DND-41 (cell line): ENCODE data around the gene MVK.
A peak's percentile ranks its signal among the peaks of the same experiment; 100 is the strongest.

ENCODE experiments used
- ATAC-seq: fragments of 200-7000 bp; cut with Tn5 transposase; 3 replicates; pipeline ENCODE4 v1.9.1; 2021; ENCODE audit warnings: low read depth; ENCODE audit not compliant: insufficient read depth
- DNase-seq: peaks from one replicate; pipeline ENCODE4 v3.0.0-alpha.2; 2020
- H2AFZ ChIP-seq: 2 replicates; pipeline ENCODE4 v1.6.0; 2012; ENCODE audit warnings: low read depth, low read length
- H3K27ac ChIP-seq: 2 replicates; pipeline ENCODE4 v1.5.1; 2012; ENCODE audit warnings: low read length, inconsistent platforms
- H3K27me3 ChIP-seq: fragments of 200-600 bp; sonication (generic); 2 replicates; pipeline ENCODE4 v1.6.0; 2012; ENCODE audit warnings: low read length, mild to moderate bottlenecking, inconsistent platforms; ENCODE audit not compliant: insufficient read depth, poor library complexity
- H3K36me3 ChIP-seq: 2 replicates; pipeline ENCODE4 v1.5.1; 2012; ENCODE audit warnings: low read length, inconsistent platforms; ENCODE audit not compliant: insufficient read depth
- H3K4me1 ChIP-seq: 2 replicates; pipeline ENCODE4 v1.5.1; 2012; ENCODE audit warnings: mild to moderate bottlenecking, low read length; ENCODE audit not compliant: insufficient read depth
- H3K4me2 ChIP-seq: 2 replicates; pipeline ENCODE4 v1.6.0; 2012; ENCODE audit warnings: mild to moderate bottlenecking, moderate library complexity, low read length, inconsistent platforms; ENCODE audit not compliant: insufficient read depth
- H3K4me3 ChIP-seq, 2 experiments: fragments of 200-600 bp in 1 of 2; shearing (Covaris generic) in 1 of 2; 2 replicates each; pipeline ENCODE4 v1.5.1; 2012 to 2016; ENCODE audit warnings: inconsistent platforms in 2 of 2, low read length in 2 of 2, mild to moderate bottlenecking in 2 of 2, low read depth in 1 of 2, moderate library complexity in 1 of 2
- H3K79me2 ChIP-seq: 2 replicates; pipeline ENCODE4 v1.6.0; 2012; ENCODE audit warnings: low read length, inconsistent platforms; ENCODE audit not compliant: insufficient read depth
- H3K9ac ChIP-seq: 2 replicates; pipeline ENCODE4 v1.6.0; 2012; ENCODE audit warnings: low read depth, mild to moderate bottlenecking, inconsistent platforms, low read length, moderate library complexity
- H3K9me3 ChIP-seq: 2 replicates; pipeline ENCODE4 v1.5.1; 2012; ENCODE audit warnings: low read length, moderate library complexity, mild to moderate bottlenecking, inconsistent platforms; ENCODE audit not compliant: insufficient read depth, severe bottlenecking
- H4K20me1 ChIP-seq: 2 replicates; pipeline ENCODE4 v1.6.0; 2012; ENCODE audit warnings: low read length; ENCODE audit not compliant: insufficient read depth
- CTCF ChIP-seq: IDR thresholded peaks from 2 replicates; pipeline ENCODE4 v1.5.1; 2012; ENCODE audit warnings: borderline replicate concordance, low read length, moderate library complexity, mild to moderate bottlenecking; ENCODE audit not compliant: poor library complexity, severe bottlenecking; ENCODE audit errors: extremely low read depth
- EZH2 ChIP-seq: IDR thresholded peaks from 3 replicates; pipeline ENCODE4 v1.6.1; 2012; ENCODE audit warnings: borderline replicate concordance, low read depth, mild to moderate bottlenecking, moderate library complexity, low read length, inconsistent platforms; ENCODE audit not compliant: severe bottlenecking

MVK gene

DNA sequence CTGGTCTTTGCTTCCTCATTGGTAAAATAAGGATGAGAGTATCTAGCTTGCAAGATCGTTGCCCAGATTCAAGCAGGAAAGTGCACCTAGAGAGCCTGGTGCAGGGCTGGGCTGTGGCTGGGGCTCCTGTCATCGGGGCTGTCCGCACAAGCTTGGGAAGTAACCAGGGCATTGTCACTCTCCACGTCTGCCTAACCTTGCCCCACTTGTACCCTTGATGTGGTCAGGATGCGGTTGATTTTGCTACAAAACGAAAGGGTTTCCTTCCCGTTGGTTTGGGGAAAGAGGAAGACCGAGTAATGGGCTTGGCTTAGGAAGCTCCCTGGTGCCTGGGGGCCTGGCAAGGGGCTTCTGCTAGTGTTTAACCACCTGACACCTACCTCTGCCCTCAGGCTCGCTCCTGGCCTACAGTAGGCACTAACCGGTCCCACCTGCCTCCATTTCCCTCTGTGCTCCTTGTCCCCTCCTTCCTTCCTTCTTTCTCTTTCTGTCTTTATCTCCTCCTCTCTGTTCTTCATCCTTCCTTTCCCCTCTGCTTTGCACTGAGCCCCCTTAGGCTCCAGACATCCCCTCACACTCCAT, 21.8 kb downstream of the MVK start:
- Histone ChIP-seq H3K36me3 (peaks cover 43% of the 10 kb centered on the region), H3K9me3 (no peaks in the 10 kb centered on the region), H3K79me2 (no peaks in the 10 kb centered on the region), H3K9ac (no peak overlapping the region), H3K4me2 (no peak overlapping the region), H3K4me3 (no peak overlapping the region), H3K27me3 (no peaks in the 10 kb centered on the region), H2AFZ (no peak overlapping the region), H3K27ac (no peak overlapping the region), H3K4me1 (0 out of 2 replicates have a peak, but pooled peaks cover 2% of the 10 kb centered on the region), H4K20me1 (peaks cover 27% of the 10 kb centered on the region)
- peak; percentile 81 for DNase-seq
- TF ChIP-seq EZH2: no peak
- no peak for TF ChIP-seq CTCF
- ATAC-seq: peak; percentile 91

GRCh38 chr12:109596418-109597244, 23.0 kb downstream of the MVK start:
- no peak overlapping the region for H3K27ac ChIP-seq
- H3K9me3 ChIP-seq: no peaks in the 10 kb centered on the region
- 0 out of 2 replicates have a peak, but pooled peaks cover 2% of the 10 kb centered on the region for H3K4me1 ChIP-seq
- no peaks in the 10 kb centered on the region for H3K27me3 ChIP-seq
- no peak overlapping the region for H3K4me2 ChIP-seq
- H2AFZ ChIP-seq: no peak overlapping the region
- H3K79me2 ChIP-seq: no peaks in the 10 kb centered on the region
- no peak overlapping the region for H3K4me3 ChIP-seq
- ATAC-seq: no peak
- no peak for TF ChIP-seq EZH2
- TF ChIP-seq CTCF: no peak
- H3K36me3 ChIP-seq: peaks cover 35% of the 10 kb centered on the region
- no peak overlapping the region for H3K9ac ChIP-seq
- peaks cover 27% of the 10 kb centered on the region for H4K20me1 ChIP-seq
- no peak for DNase-seq

DNA sequence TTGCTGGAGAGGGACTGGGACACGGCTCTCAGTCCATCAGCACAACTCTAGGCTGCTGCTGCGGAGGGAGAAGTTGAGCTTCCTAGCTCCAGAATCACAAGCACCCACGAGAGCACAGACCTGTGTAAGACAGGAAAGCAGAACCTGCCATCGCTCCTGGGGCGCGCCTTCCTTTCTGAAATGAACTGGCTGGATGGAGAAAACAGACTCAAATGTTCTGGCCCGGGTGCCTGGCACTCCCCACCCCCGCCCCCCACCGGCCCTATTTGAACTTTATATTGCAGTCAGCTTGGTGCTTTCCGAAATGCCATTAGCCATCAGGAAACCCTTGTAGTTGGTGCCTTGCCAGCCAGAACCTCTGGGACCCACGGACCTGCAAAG, 23.8 kb downstream of the MVK start:
- no peaks in the 10 kb centered on the region for H3K27me3 ChIP-seq
- no peak for TF ChIP-seq EZH2
- TF ChIP-seq CTCF: no peak
- H3K36me3 ChIP-seq: peaks cover 28% of the 10 kb centered on the region
- H3K27ac ChIP-seq: no peak overlapping the region
- ATAC-seq: no peak
- H3K79me2 ChIP-seq: no peaks in the 10 kb centered on the region
- no peak overlapping the region for H3K4me2 ChIP-seq
- H3K4me3 ChIP-seq: no peak overlapping the region
- H3K9me3 ChIP-seq: no peaks in the 10 kb centered on the region
- H3K9ac ChIP-seq: no peak overlapping the region
- 0 out of 2 replicates have a peak, but pooled peaks cover 2% of the 10 kb centered on the region for H3K4me1 ChIP-seq
- H2AFZ ChIP-seq: no peak overlapping the region
- H4K20me1 ChIP-seq: peaks cover 27% of the 10 kb centered on the region
- DNase-seq: no peak
